ENCODE results near the gene BYSL. TPM values are rescaled to one million over a fixed set of nuclear protein-coding genes. Genes with fewer than 3 reads are reported as not detected.
A peak's percentile ranks its signal among the peaks of the same experiment; 100 is the strongest.

Gene BYSL
- total and polyA plus RNA-seq, 10 of the 15 experiments (the other 5 are each of a cell fraction or from before 2014, with no cell fraction given), result 12.6 to 51.1 (median 33.0) TPM

GRCh38 chr6:41920921-41921711 is at the start of gene BYSL, which contains the start of gene MED20 (continued):
- TF ChIP-seq CREM (IDR thresholded peaks at IDR 0.05; ENCODE audit: low read depth) (peak; percentile 100), SIX5 (IDR thresholded peaks at IDR 0.05; ENCODE audit: low read depth, low read length, severe bottlenecking) (peak; percentile 57), SREBF2 (IDR thresholded peaks at IDR 0.05; ENCODE audit: low read length) (no peak), ZBTB40 (IDR thresholded peaks at IDR 0.05; ENCODE audit: borderline replicate concordance) (peak; percentile 93), JUNB (IDR thresholded peaks at IDR 0.05) (peak; percentile 48), HDAC6 (IDR thresholded peaks at IDR 0.05; ENCODE audit: unreplicated experiment) (no peak), CBFB (IDR thresholded peaks at IDR 0.05; ENCODE audit: low read depth) (peak; percentile 74), PML (IDR thresholded peaks at IDR 0.05; ENCODE audit: low read length) (peak; percentile 91), ZSCAN29 (IDR thresholded peaks at IDR 0.05) (no peak), USF2 (IDR thresholded peaks at IDR 0.05; ENCODE audit: borderline replicate concordance, low read depth, low read length) (no peak), CHD4 (IDR thresholded peaks at IDR 0.05) (no peak), ZNF217 (IDR thresholded peaks at IDR 0.05) (no peak), WRNIP1 (IDR thresholded peaks at IDR 0.05; ENCODE audit: borderline replicate concordance, low read depth, low read length) (no peak), MLLT1 (IDR thresholded peaks at IDR 0.05) (peak; percentile 56), EED (IDR thresholded peaks at IDR 0.05; ENCODE audit: low read depth) (peak; percentile 49; the same call in 1 of the 2 replicates), ZNF687 (IDR thresholded peaks at IDR 0.05) (no peak), BRCA1 (IDR thresholded peaks at IDR 0.05; ENCODE audit: low read depth, low read length) (0 out of 2 replicates have a peak, but pooled peaks have one; percentile 8), TARDBP (IDR thresholded peaks at IDR 0.05; ENCODE audit: borderline replicate concordance) (0 out of 2 replicates have a peak, but pooled peaks have one; percentile 35), PKNOX1 (IDR thresholded peaks at IDR 0.05) (peak; percentile 84)

All from GM12878 (cell line).